22Rv1 (cell line): ENCODE measurements around the gene CMIP.

Source experiments
- H3K27ac ChIP-seq: fragments of 450-650 bp; 2 replicates; pipeline ENCODE4 v1.5.1; 2017
- CTCF ChIP-seq: fragments of 450-650 bp; IDR thresholded peaks from 2 replicates; pipeline ENCODE4 v1.5.1; 2017; ENCODE audit warnings: mild to moderate bottlenecking
- ZFX ChIP-seq: fragments of 450-650 bp; IDR thresholded peaks from 2 replicates; pipeline ENCODE4 v1.6.1; 2017; ENCODE audit warnings: antibody characterized with exemption, borderline replicate concordance

The CMIP gene

GRCh38 chr16:81678326-81679095 is 233.9 kb downstream of the CMIP start:
- TF ChIP-seq CTCF (no peak), ZFX (no peak)
- no peak overlapping the region for H3K27ac ChIP-seq

- no peak overlapping the region for H3K27ac ChIP-seq
Observed at GRCh38 chr16:81679721-81680430, 235.3 kb downstream of the CMIP start.

GRCh38 chr16:81680444-81681275 is 236.1 kb downstream of the CMIP start:
- TF ChIP-seq CTCF (no peak), ZFX (no peak)
- no peak overlapping the region for H3K27ac ChIP-seq

More at GRCh38 chr16:81679721-81680430, 235.3 kb downstream of the CMIP start:
- TF ChIP-seq CTCF (no peak), ZFX (no peak)

- TF ChIP-seq CTCF, result no peak
- H3K27ac ChIP-seq, result no peak overlapping the region
Observed at GRCh38 chr16:81681311-81681710, 236.7 kb downstream of the CMIP start.

GRCh38 chr16:81684242-81684837 is 239.7 kb downstream of the CMIP start:
- TF ChIP-seq CTCF, result no peak
- no peak for TF ChIP-seq ZFX
- no peak overlapping the region for H3K27ac ChIP-seq

- TF ChIP-seq ZFX (no peak), CTCF (no peak)
Observed at GRCh38 chr16:81684901-81685300, 240.3 kb downstream of the CMIP start.

More at GRCh38 chr16:81684901-81685300, 240.3 kb downstream of the CMIP start:
- no peak overlapping the region for H3K27ac ChIP-seq
